ENCODE measurements around the gene PEX11B. TPM values are rescaled to one million over a fixed set of nuclear protein-coding genes. Genes with fewer than 3 reads are reported as not detected.

Gene PEX11B
- total RNA-seq, 1 experiment from 2014 or later: 16.1 TPM

DNA sequence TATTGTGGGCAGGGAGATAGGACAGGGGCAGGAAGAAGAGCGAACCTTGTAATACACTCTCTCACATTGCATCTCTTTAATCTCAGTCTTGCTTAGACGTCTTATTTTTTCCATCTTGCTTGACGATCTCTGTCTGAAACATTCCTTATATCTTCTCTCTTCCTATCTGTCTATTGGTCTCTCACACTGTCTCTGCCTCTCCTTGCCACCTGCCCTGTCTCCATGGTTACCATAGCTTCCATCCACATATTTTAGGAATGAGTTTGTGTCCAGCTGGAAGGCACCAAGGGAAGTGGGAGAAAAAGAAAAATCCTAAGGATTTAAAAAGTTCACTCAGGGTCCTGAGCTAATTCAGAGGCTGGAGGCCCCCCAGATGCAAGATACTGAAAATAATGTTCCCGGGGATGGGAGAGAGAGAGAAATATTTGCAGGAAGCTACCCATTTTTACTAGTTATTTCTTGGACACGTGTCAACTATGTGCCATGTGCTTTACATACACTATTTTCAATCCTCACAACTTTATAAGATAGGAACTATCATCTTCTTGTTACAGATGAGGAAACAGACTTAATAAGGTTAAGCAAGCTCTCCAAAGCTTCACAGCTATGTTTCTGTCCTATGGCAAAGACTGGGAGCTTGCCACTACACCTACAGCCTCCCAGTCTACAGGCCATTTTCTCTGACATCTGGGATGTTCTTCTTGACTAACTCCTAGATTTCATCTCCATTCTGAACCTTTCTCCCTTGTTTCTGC is 44.9 kb upstream of the PEX11B start:
- Histone ChIP-seq H3K36me3 (ENCODE audit: control insufficient read depth, insufficient read depth, low read length) (no peaks in the 10 kb centered on the region), H3K4me3 (ENCODE audit: low read depth, low read length) (peak overlapping the region; percentile 52; the same call in 1 of the 2 replicates), H3K9me3 (no peaks in the 10 kb centered on the region; the same call in 1 of the 2 replicates), H3K27me3 (replicated peaks; ENCODE audit: control insufficient read depth, insufficient read depth, low read length) (no peaks in the 10 kb centered on the region; the same call in 1 of the 2 replicates), H3K4me1 (peaks cover 17% of the 10 kb centered on the region)
- Mint-ChIP-seq H3K27me3 (ENCODE audit: insufficient read depth, unreplicated experiment) (peaks cover 11% of the 10 kb centered on the region), H3K36me3 (ENCODE audit: insufficient read depth, unreplicated experiment) (no peaks in the 10 kb centered on the region), H3K4me3 (ENCODE audit: unreplicated experiment) (peak overlapping the region; percentile 87), H3K4me1 (ENCODE audit: low read depth, unreplicated experiment) (peaks cover 21% of the 10 kb centered on the region), H3K27ac (ENCODE audit: unreplicated experiment) (no peak overlapping the region), H3K9me3 (ENCODE audit: unreplicated experiment) (no peaks in the 10 kb centered on the region)
- POLR2A ChIA-PET: interaction anchor here (1.9 kb wide), 1 partner anchor 36 kb away, joined by 25 read pairs; the partner anchor contains the start of gene RBM8A
- intact Hi-C loops (cut with micrococcal nuclease; ENCODE audit: unreplicated experiment): loop anchor here (1.0 to 5.0 kb wide), 6 partner anchors 31 to 74 kb away; partner anchors contain the start of genes PEX11B, RBM8A and TXNIP
- no TSS peak for BruUV-seq (replicated peaks)
- no peak for DNase-seq
- CTCF ChIA-PET: interaction anchor here (2.0 to 2.4 kb wide), 3 partner anchors 15 to 118 kb away, joined by 9 to 18 read pairs (median 14); partner anchors contain the start of genes NUDT17 and RBM8A
- TF ChIP-seq, protein P1, sequence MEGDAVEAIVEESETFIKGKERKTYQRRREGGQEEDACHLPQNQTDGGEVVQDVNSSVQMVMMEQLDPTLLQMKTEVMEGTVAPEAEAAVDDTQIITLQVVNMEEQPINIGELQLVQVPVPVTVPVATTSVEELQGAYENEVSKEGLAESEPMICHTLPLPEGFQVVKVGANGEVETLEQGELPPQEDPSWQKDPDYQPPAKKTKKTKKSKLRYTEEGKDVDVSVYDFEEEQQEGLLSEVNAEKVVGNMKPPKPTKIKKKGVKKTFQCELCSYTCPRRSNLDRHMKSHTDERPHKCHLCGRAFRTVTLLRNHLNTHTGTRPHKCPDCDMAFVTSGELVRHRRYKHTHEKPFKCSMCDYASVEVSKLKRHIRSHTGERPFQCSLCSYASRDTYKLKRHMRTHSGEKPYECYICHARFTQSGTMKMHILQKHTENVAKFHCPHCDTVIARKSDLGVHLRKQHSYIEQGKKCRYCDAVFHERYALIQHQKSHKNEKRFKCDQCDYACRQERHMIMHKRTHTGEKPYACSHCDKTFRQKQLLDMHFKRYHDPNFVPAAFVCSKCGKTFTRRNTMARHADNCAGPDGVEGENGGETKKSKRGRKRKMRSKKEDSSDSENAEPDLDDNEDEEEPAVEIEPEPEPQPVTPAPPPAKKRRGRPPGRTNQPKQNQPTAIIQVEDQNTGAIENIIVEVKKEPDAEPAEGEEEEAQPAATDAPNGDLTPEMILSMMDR (IDR thresholded peaks at IDR 0.05; ENCODE audit: insufficient read depth in 1 of 2, low read depth in 1 of 2, low read length in 1 of 2, severe bottlenecking in 1 of 2, unreplicated experiment in 1 of 2): no peak

- peaks cover 22% of the 10 kb centered on the region for H3K4me1 Mint-ChIP-seq (ENCODE audit: low read depth, unreplicated experiment)
- TF ChIP-seq, protein P1 (IDR thresholded peaks at IDR 0.05; ENCODE audit: insufficient read depth in 1 of 2, low read depth in 1 of 2, low read length in 1 of 2, severe bottlenecking in 1 of 2, unreplicated experiment in 1 of 2): no peak
- intact Hi-C loops (cut with micrococcal nuclease; ENCODE audit: unreplicated experiment): loop anchor here (2.0 to 5.0 kb wide), 3 partner anchors 36 to 75 kb away; partner anchors contain the start of gene RBM8A
- no peaks in the 10 kb centered on the region for H3K9me3 Mint-ChIP-seq (ENCODE audit: unreplicated experiment)
- peak overlapping the region; percentile 68 for H3K4me3 Mint-ChIP-seq (ENCODE audit: unreplicated experiment)
- no TSS peak for BruUV-seq (replicated peaks)
- Histone ChIP-seq H3K4me1 (peaks cover 20% of the 10 kb centered on the region), H3K4me3 (ENCODE audit: low read depth, low read length) (peak overlapping the region; percentile 40), H3K9me3 (no peaks in the 10 kb centered on the region; the same call in 1 of the 2 replicates), H3K36me3 (ENCODE audit: control insufficient read depth, insufficient read depth, low read length) (no peaks in the 10 kb centered on the region), H3K27me3 (replicated peaks; ENCODE audit: control insufficient read depth, insufficient read depth, low read length) (no peaks in the 10 kb centered on the region; the same call in 1 of the 2 replicates)
- H3K36me3 Mint-ChIP-seq (ENCODE audit: insufficient read depth, unreplicated experiment): no peaks in the 10 kb centered on the region
- CTCF ChIA-PET: interaction anchor here (2.1 kb wide), 1 partner anchor 35 kb away, joined by 14 read pairs; the partner anchor contains the start of gene RBM8A
- POLR2A ChIA-PET: no interaction called here
- H3K27me3 Mint-ChIP-seq (ENCODE audit: insufficient read depth, unreplicated experiment): peaks cover 11% of the 10 kb centered on the region
- no peak overlapping the region for H3K27ac Mint-ChIP-seq (ENCODE audit: unreplicated experiment)
- DNase-seq: no peak
Observed at GRCh38 chr1:145962157-145963102, 43.9 kb upstream of the PEX11B start.

All from Caco-2 (cell line).